Thyroid gland (tissue), 4 donors: ENCODE data around the gene PXT1.

Experiments
- POLR2A ChIP-seq, 2 donors: fragments of 450-650 bp; IDR thresholded peaks; one replicate each; pipeline ENCODE4 v1.6.1; 2017; ENCODE audit warnings: antibody characterized with exemption in 2 of 2, mild to moderate bottlenecking in 2 of 2, moderate library complexity in 1 of 2
- TF ChIP-seq, protein P1 (sequence below), 6 experiments: fragments of 200-600 bp in 3 of 6; fragments of 450-650 bp in 3 of 6; sonication (generic) in 3 of 6; IDR thresholded peaks; one replicate each; pipeline ENCODE4 v1.5.1; 2016 to 2019; ENCODE audit warnings: antibody characterized with exemption in 6 of 6, mild to moderate bottlenecking in 2 of 6, inconsistent platforms in 1 of 6, moderate library complexity in 1 of 6

GRCh38 chr6:36386495-36387439 is 55.9 kb downstream of the PXT1 start:
- TF ChIP-seq POLR2A (IDR thresholded peaks at IDR 0.05): no peak
- TF ChIP-seq, protein P1, sequence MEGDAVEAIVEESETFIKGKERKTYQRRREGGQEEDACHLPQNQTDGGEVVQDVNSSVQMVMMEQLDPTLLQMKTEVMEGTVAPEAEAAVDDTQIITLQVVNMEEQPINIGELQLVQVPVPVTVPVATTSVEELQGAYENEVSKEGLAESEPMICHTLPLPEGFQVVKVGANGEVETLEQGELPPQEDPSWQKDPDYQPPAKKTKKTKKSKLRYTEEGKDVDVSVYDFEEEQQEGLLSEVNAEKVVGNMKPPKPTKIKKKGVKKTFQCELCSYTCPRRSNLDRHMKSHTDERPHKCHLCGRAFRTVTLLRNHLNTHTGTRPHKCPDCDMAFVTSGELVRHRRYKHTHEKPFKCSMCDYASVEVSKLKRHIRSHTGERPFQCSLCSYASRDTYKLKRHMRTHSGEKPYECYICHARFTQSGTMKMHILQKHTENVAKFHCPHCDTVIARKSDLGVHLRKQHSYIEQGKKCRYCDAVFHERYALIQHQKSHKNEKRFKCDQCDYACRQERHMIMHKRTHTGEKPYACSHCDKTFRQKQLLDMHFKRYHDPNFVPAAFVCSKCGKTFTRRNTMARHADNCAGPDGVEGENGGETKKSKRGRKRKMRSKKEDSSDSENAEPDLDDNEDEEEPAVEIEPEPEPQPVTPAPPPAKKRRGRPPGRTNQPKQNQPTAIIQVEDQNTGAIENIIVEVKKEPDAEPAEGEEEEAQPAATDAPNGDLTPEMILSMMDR (IDR thresholded peaks at IDR 0.05): no peak
